Esophagus muscularis mucosa (tissue), 4 donors: ENCODE data around the gene MYO9B.

Experiments used
- EP300 ChIP-seq: sonication (generic); formaldehyde crosslinking; IDR thresholded peaks from one replicate; pipeline ENCODE4 v1.6.1; 2017; ENCODE audit warnings: antibody characterized with exemption
- POLR2A ChIP-seq: fragments of 450-650 bp; IDR thresholded peaks from one replicate; pipeline ENCODE4 v1.6.1; 2017; ENCODE audit warnings: antibody characterized with exemption, moderate library complexity, mild to moderate bottlenecking, low read depth
- POLR2AphosphoS5 ChIP-seq, 2 donors: sonication (generic); formaldehyde crosslinking; IDR thresholded peaks; one replicate each; pipeline ENCODE4 v1.6.1; 2017; ENCODE audit warnings: antibody characterized with exemption in 2 of 2
- TF ChIP-seq, protein P1 (sequence below), 3 experiments: fragments of 200-600 bp in 2 of 3; fragments of 450-650 bp in 1 of 3; sonication (generic) in 2 of 3; IDR thresholded peaks; one replicate each; pipeline ENCODE4 v1.5.1; 2017 to 2019; ENCODE audit warnings: antibody characterized with exemption in 3 of 3, mild to moderate bottlenecking in 2 of 3, moderate library complexity in 1 of 3

GRCh38 chr19:17184371-17184841 is 108.8 kb downstream of the MYO9B start:
- TF ChIP-seq EP300 (no peak), POLR2AphosphoS5 (IDR thresholded peaks at IDR 0.05) (no peak), POLR2A (no peak)
- TF ChIP-seq, protein P1, sequence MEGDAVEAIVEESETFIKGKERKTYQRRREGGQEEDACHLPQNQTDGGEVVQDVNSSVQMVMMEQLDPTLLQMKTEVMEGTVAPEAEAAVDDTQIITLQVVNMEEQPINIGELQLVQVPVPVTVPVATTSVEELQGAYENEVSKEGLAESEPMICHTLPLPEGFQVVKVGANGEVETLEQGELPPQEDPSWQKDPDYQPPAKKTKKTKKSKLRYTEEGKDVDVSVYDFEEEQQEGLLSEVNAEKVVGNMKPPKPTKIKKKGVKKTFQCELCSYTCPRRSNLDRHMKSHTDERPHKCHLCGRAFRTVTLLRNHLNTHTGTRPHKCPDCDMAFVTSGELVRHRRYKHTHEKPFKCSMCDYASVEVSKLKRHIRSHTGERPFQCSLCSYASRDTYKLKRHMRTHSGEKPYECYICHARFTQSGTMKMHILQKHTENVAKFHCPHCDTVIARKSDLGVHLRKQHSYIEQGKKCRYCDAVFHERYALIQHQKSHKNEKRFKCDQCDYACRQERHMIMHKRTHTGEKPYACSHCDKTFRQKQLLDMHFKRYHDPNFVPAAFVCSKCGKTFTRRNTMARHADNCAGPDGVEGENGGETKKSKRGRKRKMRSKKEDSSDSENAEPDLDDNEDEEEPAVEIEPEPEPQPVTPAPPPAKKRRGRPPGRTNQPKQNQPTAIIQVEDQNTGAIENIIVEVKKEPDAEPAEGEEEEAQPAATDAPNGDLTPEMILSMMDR (IDR thresholded peaks at IDR 0.05): no peak
